Activated naive CD4-positive, alpha-beta T cell treated with anti-CD3 and anti-CD28 coated beads for 36 hours (primary cell): ENCODE data around the gene ITSN2. TPM values are rescaled to one million over a fixed set of nuclear protein-coding genes. Genes with fewer than 3 reads are reported as not detected.
"Not testable (repeated sequence)": the region's sequence is repeated elsewhere in the genome, so short reads cannot be mapped to it uniquely, and the experiment has no call there.

ENCODE experiments used
- CTCF ChIA-PET: fragments of 350-600 bp; sonication (Branson Sonifier 250); formaldehyde crosslinking; loops from one replicate; lab custom pipeline; 2021; ENCODE audit warnings: antibody characterized with exemption; lab: Charles Lee
- DNase-seq: peaks from one replicate; pipeline ENCODE4 v3.0.0-alpha.2; 2020
- H3K27ac Mint-ChIP-seq: one replicate; pipeline ENCODE4 v1.8.0; 2021; ENCODE audit warnings: mild to moderate bottlenecking, mixed read lengths
- H3K27me3 Mint-ChIP-seq: one replicate; pipeline ENCODE4 v1.8.0; 2021; ENCODE audit warnings: low read depth, mixed read lengths
- H3K36me3 Mint-ChIP-seq: one replicate; pipeline ENCODE4 v1.8.0; 2021; ENCODE audit warnings: low read depth, mixed read lengths
- H3K4me1 Mint-ChIP-seq: one replicate; pipeline ENCODE4 v1.8.0; 2021; ENCODE audit warnings: low read depth, mixed read lengths
- H3K4me3 Mint-ChIP-seq: one replicate; pipeline ENCODE4 v1.8.0; 2021; ENCODE audit warnings: mild to moderate bottlenecking, moderate library complexity, mixed read lengths
- H3K9me3 Mint-ChIP-seq: one replicate; pipeline ENCODE4 v1.8.0; 2021; ENCODE audit warnings: mixed read lengths
- intact Hi-C: fragments of 100-400 bp; cut with micrococcal nuclease; formaldehyde crosslinking; loops from one replicate; pipeline ENCODE4 v1.15.1; 2023
- total RNA-seq, 2 experiments: library from RNA; stranded (reverse); gene quantifications; one replicate each; pipeline ENCODE4 v1.2.3, GENCODE V29; 2021

The ITSN2 gene
- total RNA-seq: 10 to 100 TPM; 46.1 to 46.7 TPM

DNA sequence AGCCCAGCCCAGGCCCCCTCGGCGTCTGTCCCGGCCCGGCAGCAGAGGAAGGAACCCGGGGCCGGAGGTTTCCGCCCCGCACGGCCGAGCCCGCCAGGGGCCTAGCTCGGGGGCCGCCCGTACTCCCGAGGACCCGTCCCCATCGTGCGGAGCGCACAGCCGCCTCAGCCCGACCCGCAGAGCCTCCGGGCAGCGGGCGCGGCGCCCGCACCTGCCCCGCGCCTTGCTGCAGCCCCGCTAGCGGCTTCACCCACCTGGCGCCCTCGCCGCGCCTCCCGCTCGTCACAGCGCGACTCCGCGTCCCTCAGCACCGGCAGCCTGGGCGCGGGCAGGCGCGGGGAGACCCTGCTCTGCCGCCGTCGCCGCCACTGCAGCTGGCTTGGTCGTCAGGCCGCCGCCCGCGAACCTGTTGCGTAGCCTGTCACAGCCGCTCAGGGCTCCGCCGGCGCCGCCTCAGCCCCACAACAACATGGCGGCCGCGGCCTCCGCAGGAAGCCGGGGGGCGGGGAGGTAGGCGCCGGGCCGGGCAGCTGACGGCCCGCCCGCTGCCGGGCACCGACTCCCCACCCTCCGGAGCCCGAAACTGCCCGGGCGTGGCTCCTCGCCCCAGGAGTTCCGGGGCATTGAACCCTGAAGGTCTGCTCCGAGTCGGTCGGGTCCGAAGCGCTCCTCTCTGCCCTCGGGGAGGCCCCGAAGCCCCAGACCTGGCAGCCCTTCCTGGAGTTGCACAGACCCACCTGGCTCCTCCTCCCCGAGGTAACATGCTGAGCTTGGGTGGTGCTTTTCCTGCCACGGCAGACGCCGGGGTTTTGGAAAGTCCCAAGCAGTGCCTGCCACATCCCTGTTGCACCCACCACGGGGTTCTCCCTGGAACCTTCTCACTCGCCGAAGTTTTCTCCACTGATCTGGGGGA, at the start of gene ITSN2:
TSS of gene ITSN2 (minus strand) at position 487 of the 913 bp plus-strand sequence. CDS start 32,454 bp downstream, outside the sequence.
- DNase-seq: peak; percentile 84
- intact Hi-C loops: loop anchor here (1.0 to 2.0 kb wide), 3 partner anchors 130 to 433 kb away; partner anchors contain the start of genes ATAD2B, NCOA1 and SF3B6
- Mint-ChIP-seq H3K4me1 (peaks cover 25% of the 10 kb centered on the region), H3K36me3 (peaks cover 3% of the 10 kb centered on the region), H3K27ac (peak within 1 kb of the TSS; percentile 88), H3K27me3 (no peaks in the 10 kb centered on the region), H3K9me3 (no peaks in the 10 kb centered on the region), H3K4me3 (peak within 1 kb of the TSS; percentile 82)
- CTCF ChIA-PET: interaction anchor here (0.6 kb wide), 1 partner anchor 433 kb away, joined by 3 read pairs; the partner anchor contains the start of gene ATAD2B

DNA sequence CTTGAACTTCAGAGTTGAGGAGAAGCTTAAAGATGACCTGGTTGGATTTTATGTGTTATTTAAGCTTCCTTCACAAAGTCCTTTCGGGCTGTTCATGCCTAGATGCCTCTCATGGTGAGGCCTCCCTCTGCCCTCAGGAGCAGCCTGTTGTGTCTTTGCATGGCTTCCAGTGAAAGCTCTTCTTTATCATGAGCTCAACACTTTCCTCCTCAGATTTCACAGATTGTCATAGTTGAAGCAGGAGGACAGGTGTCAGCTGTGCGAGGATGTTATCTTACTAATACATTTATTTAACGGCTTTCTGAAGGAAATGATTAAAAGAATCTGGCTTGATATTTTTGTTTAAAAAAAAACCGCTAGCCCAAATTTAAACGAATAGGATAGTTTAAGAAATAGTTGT, 48.8 kb upstream of the ITSN2 start:
- CTCF ChIA-PET: interaction anchor here (0.5 to 3.8 kb wide), 21 partner anchors 13 to 1268 kb away, joined by 3 to 61 read pairs (median 4); no protein-coding TSS in a partner anchor
- Mint-ChIP-seq H3K27ac (no peak overlapping the region), H3K9me3 (no peaks in the 10 kb centered on the region), H3K4me1 (no peaks in the 10 kb centered on the region), H3K4me3 (no peak overlapping the region), H3K36me3 (no peaks in the 10 kb centered on the region), H3K27me3 (peaks cover 6% of the 10 kb centered on the region)
- intact Hi-C loops: no loop called here
- DNase-seq: no peak

DNA sequence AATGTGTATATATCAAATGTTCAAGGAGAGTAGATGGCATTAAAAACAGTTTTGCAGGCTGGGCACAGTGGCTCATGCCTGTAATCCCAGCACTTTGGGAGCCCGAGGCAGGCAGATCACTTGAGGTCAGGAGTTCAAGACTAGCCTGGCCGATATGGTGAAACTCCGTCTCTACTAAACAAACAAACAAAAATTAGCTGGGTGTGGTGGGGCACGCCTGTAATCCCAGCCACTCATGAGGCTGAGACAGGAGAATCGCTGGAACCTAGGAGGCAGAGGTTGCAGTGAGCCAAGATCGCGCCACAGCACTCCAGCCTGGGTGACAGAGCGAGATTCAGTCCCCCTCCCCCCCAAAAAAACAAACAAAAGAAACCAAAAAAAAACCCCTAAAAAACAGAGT, 48.4 kb upstream of the ITSN2 start:
- H3K4me3 Mint-ChIP-seq, H3K27ac Mint-ChIP-seq, H3K27me3 Mint-ChIP-seq, intact Hi-C loops, H3K36me3 Mint-ChIP-seq, DNase-seq, H3K9me3 Mint-ChIP-seq, H3K4me1 Mint-ChIP-seq: not testable (repeated sequence)
- CTCF ChIA-PET: interaction anchor here (0.5 to 3.8 kb wide), 15 partner anchors 13 to 1268 kb away, joined by 3 to 61 read pairs (median 4); no protein-coding TSS in a partner anchor

DNA sequence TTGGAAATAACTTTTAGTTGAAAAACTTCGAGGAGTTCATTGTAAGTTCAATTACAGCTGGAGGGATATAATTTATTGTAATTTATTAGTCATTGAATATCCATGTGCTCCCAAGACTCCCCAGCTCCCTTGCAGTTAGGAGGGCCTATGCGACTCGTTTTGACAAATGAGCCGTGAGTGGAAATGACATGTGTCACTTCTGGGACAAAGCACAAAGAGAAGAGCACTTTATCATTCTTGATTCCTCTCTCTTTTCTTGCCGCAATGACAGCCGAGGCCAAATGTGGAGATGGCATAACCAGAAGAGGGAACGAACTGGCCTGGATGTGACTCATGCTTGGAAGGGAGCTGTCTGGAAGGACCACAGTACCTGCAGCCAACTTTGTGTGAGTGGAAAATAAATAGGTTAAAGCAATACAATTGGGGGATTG, 44.2 kb upstream of the ITSN2 start:
- DNase-seq: no peak
- peaks cover 14% of the 10 kb centered on the region for H3K27me3 Mint-ChIP-seq
- no peaks in the 10 kb centered on the region for H3K9me3 Mint-ChIP-seq
- H3K27ac Mint-ChIP-seq: no peak overlapping the region
- H3K36me3 Mint-ChIP-seq: no peaks in the 10 kb centered on the region
- intact Hi-C loops: no loop called here
- H3K4me3 Mint-ChIP-seq: no peak overlapping the region
- CTCF ChIA-PET: interaction anchor here (0.9 kb wide), 1 partner anchor 11 kb away, joined by 6 read pairs; no protein-coding TSS in a partner anchor
- peaks cover 23% of the 10 kb centered on the region for H3K4me1 Mint-ChIP-seq

DNA sequence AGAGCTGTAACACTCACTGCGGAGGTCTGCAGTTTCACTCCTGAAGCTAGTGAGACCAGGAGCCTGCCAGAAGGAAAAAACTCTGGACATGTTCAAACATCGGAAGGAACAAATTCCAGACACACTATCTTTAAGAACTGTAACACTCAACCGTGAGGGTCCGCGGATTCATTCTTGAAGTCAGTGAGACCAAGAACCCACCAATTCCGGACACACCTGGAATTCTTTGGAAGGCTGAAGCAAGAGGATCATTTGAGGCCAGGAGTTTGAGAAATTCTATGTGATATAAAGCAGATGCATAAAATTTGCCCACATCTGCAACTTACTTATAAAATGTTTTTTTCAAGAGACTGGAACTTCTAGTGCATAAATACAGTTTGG, 43.5 kb upstream of the ITSN2 start:
- Mint-ChIP-seq H3K27me3 (peaks cover 12% of the 10 kb centered on the region), H3K4me3 (no peak overlapping the region), H3K4me1 (peaks cover 23% of the 10 kb centered on the region), H3K27ac (no peak overlapping the region), H3K36me3 (no peaks in the 10 kb centered on the region), H3K9me3 (no peaks in the 10 kb centered on the region)
- intact Hi-C loops: no loop called here
- CTCF ChIA-PET: interaction anchor here (0.7 kb wide), 1 partner anchor 30 kb away, joined by 3 read pairs; no protein-coding TSS in a partner anchor
- no peak for DNase-seq

DNA sequence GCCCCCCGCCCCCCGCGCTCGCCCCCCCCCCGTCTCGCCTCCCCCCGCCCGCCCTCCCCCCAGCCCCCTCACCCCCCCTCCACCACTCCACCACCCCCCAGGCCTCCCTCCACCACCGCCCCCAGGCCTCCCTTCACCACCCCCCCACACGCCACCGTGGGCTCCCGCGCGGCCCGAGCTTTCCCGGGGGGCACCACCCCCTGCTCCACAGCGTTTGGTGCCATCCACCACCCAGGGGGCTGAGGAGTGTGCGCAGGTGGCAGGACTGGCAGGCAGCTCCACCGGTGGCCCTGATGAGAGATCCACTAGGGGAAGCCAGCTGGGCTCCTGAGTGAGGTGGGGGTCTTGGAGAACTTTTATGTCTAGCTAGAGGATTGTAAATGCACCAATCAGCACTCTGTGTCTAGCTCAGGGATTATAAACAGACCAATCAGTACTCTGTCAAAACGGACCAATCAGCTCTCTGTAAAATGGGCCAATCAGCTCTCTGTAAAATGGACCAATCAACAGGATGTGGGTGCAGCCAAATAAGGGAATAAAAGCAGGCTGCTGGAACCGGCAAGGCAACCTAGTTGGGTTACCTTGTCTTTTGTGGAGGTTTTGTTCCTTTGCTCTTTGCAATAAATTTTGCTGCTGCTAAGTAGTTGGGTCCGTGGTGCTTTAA, 43.0 kb upstream of the ITSN2 start:
- no peak overlapping the region for H3K4me3 Mint-ChIP-seq
- peaks cover 23% of the 10 kb centered on the region for H3K4me1 Mint-ChIP-seq
- no peaks in the 10 kb centered on the region for H3K36me3 Mint-ChIP-seq
- DNase-seq: no peak
- CTCF ChIA-PET: interaction anchor here (0.7 kb wide), 1 partner anchor 30 kb away, joined by 3 read pairs; no protein-coding TSS in a partner anchor
- intact Hi-C loops: no loop called here
- no peaks in the 10 kb centered on the region for H3K9me3 Mint-ChIP-seq
- peaks cover 10% of the 10 kb centered on the region for H3K27me3 Mint-ChIP-seq
- H3K27ac Mint-ChIP-seq: no peak overlapping the region

DNA sequence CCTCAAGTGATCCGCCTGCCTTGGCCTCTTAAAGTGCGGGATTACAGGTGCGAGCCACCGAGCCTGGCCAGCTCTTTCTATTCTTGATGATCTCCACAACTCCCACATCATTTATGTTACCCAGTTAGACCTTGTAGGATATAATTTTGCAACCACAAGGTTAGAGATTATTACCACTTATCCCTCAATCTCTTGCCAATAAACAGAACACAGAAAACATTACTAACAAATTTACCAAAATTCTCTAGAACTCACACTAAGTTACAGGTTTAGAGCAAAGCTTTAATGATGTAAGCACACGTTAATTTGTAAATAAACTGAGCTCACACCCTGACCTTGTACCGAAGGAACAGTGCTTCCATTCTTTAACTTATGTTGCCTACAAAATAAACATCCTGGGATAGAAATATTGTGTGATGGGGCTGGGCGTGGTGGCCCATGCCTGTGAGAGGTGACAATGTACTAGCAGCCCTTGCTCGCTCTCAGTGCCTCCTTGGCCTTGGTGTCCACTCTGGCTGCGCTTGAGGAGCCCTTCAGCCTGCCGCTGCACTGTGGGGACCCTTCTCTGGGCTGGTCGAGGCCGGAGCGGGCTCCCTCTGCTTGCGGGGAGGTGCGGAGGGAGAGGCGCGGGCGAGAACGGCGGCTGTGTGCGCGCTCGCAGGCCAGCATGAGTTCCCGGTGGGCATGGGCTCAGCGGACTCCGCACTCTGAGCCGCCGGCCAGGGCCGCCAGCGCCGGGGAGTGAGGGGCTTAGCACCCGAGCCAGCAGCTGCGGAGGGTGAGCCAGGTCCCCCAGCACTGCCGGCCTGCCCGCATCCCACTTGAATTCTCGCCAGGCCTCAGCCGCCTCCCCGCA, 42.1 kb upstream of the ITSN2 start:
- DNase-seq: no peak
- CTCF ChIA-PET: no interaction called here
- no peak overlapping the region for H3K27ac Mint-ChIP-seq
- no peaks in the 10 kb centered on the region for H3K9me3 Mint-ChIP-seq
- intact Hi-C loops: no loop called here
- H3K4me1 Mint-ChIP-seq: peaks cover 23% of the 10 kb centered on the region
- H3K4me3 Mint-ChIP-seq: no peak overlapping the region
- H3K27me3 Mint-ChIP-seq: peaks cover 10% of the 10 kb centered on the region
- no peaks in the 10 kb centered on the region for H3K36me3 Mint-ChIP-seq

DNA sequence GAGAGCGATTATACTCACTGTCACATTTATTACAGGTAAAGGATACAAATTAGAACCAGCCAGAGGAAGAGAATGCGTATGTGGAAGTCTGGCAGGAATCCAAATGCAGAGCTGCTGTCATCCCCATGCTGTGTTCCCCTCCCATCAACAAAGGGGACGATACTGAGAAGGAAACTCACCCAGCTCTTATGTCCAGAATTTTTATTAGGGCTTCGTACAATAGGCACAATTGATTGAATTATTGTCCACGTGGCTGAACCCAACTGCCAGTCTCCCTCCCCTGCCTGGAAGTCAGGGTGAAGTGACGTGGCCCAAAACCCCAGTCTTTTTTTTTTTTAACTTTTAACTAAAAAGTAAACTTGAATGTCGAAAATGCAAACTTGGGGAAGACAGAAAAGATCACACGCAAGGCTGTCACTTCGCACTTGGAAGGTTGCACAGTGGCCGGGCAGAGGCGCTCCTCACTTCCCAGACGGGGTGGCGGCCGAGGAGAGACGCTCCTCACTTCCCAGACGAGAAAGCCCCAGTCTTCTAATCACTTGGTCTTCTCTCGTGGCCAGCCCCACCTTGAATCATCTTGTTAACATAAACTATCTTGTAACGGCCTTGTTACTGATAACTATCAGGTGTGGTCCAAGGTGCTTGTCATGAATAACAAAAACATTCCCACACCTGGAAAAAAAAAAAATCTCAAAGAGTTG, 40.0 kb upstream of the ITSN2 start:
- Mint-ChIP-seq H3K36me3 (no peaks in the 10 kb centered on the region), H3K27me3 (peaks cover 10% of the 10 kb centered on the region), H3K9me3 (no peaks in the 10 kb centered on the region), H3K4me3 (no peak overlapping the region), H3K4me1 (peaks cover 23% of the 10 kb centered on the region), H3K27ac (no peak overlapping the region)
- CTCF ChIA-PET: interaction anchor here (1.1 kb wide), 1 partner anchor 10 kb away, joined by 3 read pairs; no protein-coding TSS in a partner anchor
- intact Hi-C loops: no loop called here
- no peak for DNase-seq

DNA sequence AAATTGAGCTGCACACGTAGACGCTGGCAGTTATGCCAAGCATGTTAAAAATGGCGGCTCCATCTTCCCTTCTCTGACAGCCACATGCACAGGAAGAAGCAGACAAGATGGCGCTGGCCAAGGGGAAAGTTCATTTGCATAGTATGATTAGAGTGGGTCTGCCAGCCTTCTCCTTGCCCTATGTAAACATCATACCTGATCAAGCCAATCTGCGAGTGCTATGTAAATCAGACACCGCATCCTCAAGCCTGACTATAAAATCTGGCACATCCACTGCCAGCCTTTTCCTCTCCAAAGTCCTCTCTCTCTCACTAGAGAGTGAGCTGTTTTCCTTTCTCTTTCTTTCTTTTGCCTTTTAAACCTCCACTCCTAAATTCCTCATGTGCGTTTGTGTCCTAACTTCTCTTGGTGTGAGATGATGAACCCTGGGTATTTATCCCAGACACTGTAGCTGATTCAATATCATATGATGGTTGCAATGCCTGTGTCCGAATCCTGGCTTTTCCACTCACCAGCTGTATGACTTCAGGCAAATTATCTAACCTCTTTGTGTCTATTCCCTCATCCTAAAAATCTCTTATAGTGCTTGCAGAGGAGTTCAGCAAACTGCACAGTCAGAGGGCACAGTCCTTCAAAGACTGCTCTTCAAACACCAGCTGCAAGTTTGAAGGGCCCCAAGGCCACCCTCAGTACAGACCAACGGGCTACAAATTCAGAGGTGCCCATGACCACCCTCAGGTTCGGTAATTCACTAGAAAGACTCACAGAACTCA, 39.3 kb upstream of the ITSN2 start:
- intact Hi-C loops: no loop called here
- H3K9me3 Mint-ChIP-seq: no peaks in the 10 kb centered on the region
- no peak overlapping the region for H3K4me3 Mint-ChIP-seq
- CTCF ChIA-PET: interaction anchor here (0.7 to 1.1 kb wide), 2 partner anchors 21 to 428 kb away, joined by 3 to 5 read pairs; no protein-coding TSS in a partner anchor
- no peaks in the 10 kb centered on the region for H3K36me3 Mint-ChIP-seq
- H3K27ac Mint-ChIP-seq: no peak overlapping the region
- peaks cover 23% of the 10 kb centered on the region for H3K4me1 Mint-ChIP-seq
- DNase-seq: no peak
- peaks cover 10% of the 10 kb centered on the region for H3K27me3 Mint-ChIP-seq

DNA sequence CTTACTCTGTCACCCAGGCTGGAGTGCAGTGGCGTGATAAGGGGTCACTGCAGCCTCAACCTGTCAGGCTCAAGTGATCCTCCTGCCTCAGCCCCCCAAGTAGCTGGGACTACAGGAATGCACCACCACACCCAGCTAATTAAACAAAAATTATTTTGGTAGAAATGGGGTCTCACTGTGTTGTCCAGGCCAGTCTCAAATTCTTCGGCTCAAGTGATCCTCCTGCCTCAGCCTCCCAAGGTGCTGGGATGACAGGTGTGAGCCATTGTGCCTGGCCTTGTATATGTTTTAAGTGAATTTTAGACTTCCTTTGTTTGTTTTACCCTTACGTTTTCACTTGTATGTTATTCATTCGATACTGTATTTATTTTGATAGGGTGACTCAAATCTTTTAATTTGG, 34.7 kb upstream of the ITSN2 start:
- no peak for DNase-seq
- Mint-ChIP-seq H3K9me3 (no peaks in the 10 kb centered on the region), H3K27me3 (no peaks in the 10 kb centered on the region), H3K4me1 (no peaks in the 10 kb centered on the region), H3K27ac (no peak overlapping the region), H3K4me3 (no peak overlapping the region), H3K36me3 (no peaks in the 10 kb centered on the region)
- intact Hi-C loops: no loop called here
- CTCF ChIA-PET: interaction anchor here (0.6 to 0.7 kb wide), 2 partner anchors 13 to 15 kb away, joined by 3 to 4 read pairs; no protein-coding TSS in a partner anchor
